ENCODE results near the gene PLLP.

The PLLP gene

DNA sequence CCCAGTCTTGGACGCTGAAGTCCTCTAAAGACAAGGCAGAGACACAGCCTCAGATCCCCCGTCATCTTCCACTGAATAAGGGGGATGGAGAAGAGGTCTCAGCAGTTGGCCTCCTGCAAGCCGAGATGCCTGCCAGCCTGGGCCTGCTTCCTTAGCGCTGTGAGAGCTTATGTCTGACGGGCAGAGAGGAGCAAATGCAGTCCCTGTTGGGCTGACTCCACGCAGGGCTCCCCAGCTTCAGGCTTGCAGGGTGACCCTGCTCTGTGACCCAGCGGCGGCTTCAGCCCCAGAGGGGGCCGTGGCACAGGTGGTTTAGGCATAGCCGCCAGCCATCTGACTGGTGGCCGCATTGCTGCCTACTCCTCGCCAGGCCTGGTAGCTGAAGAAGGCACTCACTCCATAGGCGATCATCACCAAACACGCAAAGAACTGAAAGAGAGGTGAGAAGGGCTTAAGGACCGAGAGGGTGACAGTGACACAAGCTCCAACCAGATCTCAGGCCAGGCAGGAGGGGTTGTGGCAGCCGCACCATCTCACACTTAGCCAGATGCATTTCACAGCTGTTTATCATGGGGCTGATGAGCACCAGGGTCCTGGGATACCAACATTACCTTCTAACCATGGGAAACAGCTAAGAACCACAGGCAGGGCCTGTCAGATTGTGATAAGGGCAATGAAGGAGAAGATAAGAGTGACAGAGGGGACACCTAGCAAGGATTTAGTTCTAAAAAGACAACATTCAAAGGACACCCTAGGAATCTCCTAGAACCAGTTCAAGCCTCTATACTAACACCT, 27.7 kb downstream of the PLLP start:
- DNase-seq (ENCODE audit: low read depth): no peak

DNA sequence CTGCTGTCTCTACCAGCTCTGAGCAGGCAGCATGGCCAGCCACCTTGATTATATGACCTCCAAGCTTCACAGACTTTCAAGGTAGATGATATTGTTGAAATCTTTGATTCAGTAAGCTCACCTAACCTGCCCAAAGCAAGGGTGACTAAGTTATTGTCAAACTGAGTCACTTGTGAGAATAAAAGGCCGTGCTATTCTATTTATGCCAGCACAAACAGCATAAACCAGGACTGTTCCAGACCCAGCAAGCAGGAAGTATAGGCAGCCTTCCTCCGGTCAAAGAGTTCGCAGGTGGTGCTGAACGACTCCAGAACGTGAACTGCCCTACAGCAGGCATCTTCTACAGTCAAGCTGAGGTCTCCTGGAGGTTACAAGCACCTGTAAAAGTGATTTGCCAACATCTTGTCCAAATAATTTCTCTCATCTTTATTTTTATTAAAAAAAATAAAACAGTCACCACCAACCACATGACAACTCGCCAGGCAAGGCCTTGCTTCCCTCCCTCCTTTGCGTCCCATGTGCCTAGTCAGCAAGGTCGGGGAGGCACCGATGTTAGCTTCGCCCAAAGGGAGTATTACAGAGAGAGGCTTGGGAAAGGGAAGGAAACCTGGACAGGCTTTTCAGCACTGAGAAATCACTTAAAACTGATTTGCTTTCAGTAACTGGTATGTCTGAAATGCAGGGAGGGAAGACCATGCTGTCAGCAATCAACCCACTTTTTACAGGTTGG, 28.6 kb downstream of the PLLP start:
- DNase-seq (ENCODE audit: low read depth): no peak

DNA sequence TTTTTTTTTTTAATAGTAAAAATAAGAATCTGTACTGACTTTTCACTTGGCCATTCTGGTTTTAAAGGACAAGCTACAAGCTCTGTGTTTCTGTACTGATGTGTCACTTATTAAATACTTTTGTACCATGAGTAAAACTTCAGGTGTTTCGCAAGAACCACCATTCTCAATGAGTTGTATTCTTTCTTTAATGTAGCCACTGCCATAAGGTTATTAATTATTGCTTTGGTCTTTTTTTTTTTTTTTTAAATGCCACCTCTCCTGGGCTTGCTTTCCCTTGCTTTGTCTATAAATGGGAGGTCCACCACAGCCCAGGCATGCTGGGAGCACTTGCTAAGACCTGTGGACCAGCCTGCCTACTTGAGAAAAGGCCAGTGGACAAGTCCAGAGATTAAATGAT, 31.0 kb downstream of the PLLP start:
- DNase-seq (ENCODE audit: low read depth): no peak

DNA sequence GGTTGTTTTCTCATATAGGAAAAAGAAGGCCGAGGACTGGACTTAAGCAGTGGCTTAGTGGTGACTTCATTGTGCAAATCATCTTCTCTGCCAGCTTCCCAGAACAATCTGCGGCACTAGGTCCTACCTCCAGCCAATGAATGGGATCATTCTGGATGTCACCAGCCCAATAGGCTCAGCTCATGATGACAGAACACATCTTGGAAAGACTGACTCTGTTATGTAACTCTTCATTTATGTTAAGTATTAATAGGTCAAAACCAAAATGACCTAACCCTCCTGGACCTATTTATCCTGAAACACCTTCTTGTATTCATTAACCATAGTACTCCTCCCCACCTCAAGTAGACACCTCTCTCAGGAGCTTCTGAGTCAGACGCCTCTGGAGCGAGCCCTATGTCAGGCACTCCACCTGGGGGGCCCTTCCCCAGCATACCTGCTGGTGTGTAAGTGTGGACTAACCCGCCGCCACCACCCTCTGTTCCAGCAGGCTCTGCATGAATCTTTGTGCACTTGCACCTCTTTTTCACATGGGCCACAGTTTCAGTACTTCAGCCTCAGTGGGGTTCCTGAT, 32.2 kb downstream of the PLLP start:
- no peak for DNase-seq (ENCODE audit: low read depth)

DNA sequence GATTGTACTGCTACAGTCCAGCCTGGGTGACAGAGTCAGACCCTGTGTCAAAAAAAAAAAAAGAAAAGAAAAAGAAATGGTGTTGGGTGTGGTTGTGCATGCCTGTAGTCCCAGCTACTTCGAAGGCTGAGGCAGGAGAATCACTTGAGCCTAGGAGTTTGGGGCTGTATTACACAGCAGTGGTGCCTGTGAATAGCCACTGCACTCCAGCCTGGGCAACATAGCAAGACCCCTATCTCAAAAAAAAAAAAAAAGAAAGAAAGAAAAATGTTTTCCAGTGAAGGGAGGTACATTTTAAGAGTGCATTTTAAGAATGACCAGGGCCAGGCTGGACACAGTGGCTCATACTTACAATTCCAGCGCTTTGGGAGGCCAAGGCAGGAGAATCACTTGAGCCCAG, 33.1 kb downstream of the PLLP start:
- DNase-seq (ENCODE audit: low read depth): no peak

DNA sequence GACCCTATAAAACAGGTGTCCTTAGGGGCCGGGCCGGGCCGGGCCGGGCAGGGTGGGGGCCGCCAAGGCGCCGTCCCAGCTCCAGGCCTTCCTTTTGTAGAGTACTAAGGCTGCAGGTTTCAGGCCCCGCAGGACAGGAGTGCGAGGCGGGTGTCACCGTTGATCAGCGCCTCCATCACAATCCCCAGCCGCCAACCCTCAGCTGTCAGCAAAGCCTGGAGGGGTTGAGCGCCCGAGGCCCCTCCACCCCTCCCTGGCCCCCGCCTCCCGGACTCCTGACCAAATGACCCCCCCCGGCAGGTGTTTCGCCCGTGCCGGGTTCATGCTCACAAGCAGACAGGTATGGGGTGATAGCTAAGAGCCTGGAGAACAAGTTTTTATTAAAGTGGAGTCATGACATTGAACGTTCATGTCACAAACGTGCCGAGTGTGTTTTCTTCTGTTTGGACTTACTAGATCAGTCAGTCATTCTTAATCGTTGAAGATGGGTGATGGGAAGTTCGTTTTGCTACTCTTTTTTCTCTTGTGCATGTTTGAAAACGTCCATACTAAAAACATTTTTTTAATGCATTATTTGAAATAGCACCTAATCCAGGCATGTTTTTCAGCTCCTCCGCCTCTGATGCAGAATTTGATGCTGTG, 38.9 kb downstream of the PLLP start:
- no peak for DNase-seq (ENCODE audit: low read depth)

DNA sequence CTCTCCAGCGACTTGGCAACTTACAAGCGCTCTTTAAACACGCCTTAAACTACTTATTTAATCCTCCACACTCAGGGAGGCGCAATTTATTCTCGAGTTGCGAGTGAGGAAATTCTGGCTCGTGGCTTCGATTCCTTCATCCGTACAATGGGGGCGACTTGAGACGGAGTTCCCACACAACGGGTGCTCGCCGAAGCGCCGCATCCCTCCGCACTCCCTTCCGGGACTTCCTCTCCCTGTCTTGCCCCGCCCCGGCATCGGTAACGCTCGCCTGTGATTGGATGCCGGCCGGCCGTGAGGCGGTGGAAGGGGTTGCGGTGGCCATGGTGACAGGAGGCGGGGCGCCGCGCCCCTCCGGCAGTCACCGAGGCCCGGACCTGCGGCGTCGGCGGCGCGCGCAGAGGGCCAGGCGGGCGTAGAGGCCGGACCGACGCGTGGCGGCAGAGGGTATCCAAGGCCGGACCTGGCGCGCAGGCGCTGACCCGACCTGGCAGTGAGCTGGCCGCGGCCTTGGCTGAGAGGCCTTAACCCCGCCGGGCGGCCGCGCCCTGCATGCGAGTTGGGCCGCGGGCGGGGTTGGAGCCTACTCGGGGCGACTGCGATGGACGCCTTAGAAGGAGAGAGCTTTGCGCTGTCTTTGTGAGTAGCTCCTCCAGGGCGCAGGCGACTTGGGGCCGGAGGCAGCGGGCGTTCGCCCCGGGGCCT, 39.6 kb downstream of the PLLP start, which contains the start of gene ARL2BP:
Gene ARL2BP (plus strand): TSS at position 493 of the 705 bp plus-strand sequence. CDS start 109 bp downstream, at position 602.
- peak; percentile 97 for DNase-seq (ENCODE audit: low read depth)

DNA sequence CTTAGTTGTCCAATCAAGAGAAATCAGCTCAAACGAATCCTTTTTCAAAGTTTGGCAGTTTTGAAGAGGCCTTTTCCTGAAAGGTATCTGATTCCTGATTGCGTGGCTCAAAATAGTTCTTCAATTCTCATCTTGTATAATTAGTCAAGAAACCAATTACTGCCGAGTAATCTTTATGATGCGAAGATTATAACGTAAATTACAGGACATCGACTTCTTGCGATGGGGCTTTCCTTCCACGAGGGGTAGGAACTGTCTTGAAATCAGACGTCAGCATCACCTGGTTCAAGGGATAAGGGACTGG, 40.1 kb downstream of the PLLP start:
- DNase-seq (ENCODE audit: low read depth): no peak

DNA sequence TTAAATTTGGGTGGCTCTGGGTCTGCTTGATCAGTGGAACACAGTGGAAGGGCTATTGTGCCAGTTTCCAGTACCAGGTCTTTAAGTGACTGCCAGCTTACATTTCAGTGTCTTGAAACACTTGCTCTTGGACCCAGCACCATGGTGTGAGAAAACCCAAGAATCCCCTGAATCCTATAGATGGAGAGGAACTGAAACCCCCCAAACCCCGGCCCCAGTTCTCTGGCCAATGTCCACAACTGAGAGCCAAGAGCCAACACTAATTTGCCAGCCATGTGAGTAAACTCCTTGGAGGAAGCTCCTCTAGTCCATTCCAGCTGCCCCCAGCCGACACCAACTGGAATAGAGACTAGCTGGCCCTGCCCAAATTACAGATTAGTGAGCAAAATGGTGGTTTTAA, 41.8 kb downstream of the PLLP start:
- no peak for DNase-seq (ENCODE audit: low read depth)

DNA sequence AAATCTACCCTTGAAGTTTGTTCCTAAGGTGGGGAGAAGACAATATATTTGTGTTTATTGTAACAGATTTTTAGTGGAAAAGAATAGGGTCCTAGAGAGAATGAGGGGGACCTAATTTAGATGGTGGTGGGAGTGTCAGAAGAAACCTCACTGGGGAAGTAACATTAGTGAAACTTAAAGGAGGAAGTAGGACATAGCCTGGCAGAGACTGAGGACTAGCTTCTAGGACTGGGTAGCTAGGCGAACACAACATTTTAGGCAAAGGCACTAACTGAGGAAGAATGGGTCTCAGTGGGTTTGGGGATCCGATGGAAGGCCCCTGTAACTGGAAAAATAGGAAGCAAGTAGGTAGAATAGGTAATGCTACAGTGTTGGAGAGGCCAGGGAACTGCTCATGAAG, 43.6 kb downstream of the PLLP start:
- no peak for DNase-seq (ENCODE audit: low read depth)

DNA sequence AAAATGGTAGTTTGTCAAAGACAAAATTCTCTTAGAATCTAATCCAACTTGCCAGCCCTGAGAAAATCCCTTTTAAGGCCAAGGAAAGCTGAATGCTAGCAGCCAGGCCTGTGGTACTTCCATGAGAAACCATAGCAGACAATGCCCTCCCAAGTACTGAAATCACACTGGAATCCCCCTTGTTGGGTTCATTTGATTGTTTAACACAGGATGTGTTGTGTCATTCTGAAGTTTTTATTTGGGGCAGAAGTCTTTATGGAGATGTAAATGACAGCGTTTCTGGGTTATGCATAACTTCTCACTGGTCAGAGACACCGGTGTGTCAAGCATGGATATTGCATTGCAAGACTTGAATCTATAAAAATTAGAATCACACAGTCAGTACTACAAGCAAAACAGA, 45.4 kb downstream of the PLLP start:
- DNase-seq (ENCODE audit: low read depth): no peak

DNA sequence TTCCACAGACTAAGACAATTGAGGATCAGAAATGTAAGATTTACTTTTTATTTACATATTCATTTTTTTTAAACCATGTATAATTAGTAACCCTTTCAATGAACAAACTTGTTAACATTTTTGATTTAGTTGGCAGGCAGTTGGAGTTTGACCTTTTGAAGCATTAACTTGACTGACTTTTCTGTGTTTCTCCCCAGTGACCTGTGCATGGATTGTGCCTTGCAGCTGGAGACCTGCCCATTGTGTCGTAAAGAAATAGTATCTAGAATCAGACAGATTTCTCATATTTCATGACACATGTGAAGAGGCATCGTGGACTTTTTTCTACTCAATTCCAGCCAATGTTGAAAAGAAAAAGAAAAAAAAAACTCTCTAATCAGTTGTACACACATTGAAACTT, 45.8 kb downstream of the PLLP start:
- DNase-seq (ENCODE audit: low read depth): no peak

DNA sequence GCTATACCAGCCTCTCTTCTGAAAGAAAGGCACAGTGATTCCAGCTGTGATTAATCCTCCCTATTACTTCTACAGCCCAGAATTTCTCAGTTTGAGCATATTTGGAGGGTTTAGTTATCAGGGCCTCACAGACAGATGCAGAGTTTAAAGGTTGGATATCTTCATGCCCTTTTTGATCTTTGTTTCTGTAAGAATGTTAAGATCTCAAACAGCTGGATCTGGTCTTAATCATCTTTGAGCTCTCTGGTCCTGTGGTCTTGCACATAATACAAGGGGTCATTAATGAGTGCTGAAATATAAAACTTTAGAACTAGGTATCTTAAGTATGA, 48.5 kb downstream of the PLLP start:
- no peak for DNase-seq (ENCODE audit: low read depth)

DNA sequence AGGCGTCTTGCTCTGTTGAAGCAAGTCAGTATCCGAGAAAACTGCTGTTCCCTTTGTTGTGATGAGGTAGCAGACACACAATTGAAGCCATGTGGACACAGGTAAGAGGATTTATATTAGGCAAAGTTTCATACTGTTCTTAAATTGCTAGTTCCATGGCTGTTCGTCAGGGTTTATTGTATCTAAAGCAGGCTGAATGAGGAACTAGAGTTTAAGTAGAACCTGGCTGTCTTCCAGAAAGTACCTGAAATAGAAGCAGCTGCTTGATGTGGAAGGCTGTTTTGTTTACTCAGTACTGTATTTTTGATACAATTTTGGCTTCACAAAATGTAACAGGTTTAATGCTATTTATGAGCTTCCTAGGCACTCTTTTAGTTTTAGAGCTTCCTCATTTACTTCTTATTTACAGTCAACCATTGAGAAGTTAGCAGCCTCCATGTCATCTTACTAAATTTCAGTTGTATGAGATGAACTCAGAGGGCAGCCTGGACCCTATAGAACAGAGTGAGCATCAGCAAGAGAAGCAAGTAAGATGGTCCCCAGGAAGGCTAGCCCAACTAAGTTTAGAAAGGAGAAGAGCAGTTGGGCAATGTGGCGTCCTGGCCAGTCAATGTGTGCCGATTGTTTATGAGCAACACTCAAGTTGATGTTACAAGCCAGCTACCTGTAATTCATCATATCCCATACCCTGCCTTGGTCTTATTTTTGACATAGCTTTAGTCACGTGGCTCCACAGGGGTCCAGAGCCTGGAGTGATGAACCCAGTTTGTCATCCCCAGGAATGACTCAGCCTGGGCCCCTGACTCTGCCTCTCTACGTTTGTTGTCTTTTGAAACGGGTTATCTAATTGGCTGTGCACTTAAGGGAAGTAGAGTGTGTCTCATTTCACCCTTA, 49.1 kb downstream of the PLLP start:
- DNase-seq (ENCODE audit: low read depth): no peak

DNA sequence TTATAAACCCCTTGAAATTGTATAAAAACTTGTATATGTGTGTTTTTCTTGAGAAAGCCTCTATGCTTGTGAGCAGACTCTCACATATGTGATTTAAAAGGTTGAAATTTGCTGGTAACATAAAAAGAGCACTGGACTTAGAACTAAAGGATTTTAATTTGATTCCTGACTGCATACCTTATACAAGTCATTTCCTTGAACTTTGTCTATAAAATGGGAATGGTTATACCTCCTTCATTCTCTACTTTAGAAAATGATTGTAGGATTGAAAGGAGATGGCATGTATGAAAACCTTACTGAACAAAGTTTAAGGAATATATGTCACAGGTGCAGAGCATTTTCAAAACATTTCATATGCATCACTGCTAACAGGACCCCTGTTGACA, 49.8 kb downstream of the PLLP start:
- DNase-seq (ENCODE audit: low read depth): no peak

DNA sequence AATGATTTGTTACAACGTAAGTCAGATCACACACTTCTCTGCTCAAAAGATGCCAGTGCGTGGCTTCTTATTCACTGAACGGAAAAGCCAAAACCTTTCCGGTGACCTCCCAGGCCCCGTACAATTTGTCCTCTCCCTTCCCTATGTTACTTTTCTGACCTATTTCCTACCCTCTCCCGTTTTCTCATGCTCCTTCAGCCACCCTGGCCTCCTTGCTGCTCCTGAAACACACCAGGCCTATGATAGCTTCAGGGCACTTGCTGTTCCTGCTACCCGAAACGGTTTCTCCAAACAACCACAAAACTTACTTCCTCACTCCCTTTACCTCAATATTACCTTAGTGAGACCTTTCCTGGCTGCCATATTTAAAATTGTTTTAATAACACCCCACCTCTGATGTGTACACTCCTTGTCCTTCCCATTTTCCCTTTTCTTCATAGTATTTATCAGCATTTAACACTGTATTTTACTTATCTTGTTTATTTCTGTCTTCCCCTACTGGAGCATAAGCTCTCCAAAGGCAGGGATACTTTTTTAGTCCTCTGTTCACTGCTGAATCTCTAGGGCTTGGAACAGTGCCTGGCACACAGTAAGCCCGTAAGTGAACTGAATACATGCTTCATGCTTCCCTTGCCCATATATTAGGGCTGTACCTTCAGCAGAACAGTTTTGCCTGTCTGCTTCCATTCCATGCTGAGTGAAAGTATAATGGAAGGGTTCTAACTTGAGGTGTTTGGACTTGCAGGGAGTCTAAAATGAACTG, 50.3 kb downstream of the PLLP start:
- DNase-seq (ENCODE audit: low read depth): no peak

DNA sequence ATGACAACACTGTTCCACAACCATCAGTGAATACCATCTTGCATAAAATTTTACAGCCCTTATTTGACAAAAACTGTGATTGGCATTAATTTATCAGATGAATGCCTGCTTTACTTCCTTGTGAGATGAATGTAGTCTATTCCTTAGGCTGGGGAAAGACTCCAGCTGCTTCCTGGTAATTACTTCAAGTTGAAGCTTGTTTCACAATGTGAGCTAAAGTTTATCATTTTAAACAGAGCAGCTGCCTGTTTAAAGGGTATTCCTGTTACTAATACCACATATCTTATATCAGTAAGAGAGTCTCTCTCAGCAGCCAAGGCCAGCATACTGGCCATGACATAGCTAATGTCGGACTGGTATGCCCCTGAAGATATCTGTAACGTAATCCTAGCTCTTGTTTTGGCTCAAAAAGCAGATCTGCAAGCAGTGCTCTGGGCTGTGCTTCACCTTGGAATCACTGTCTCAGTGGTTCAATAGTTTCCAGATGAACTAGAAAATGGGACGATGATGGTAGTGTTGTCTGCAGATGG, 52.6 kb downstream of the PLLP start:
- DNase-seq (ENCODE audit: low read depth): no peak

DNA sequence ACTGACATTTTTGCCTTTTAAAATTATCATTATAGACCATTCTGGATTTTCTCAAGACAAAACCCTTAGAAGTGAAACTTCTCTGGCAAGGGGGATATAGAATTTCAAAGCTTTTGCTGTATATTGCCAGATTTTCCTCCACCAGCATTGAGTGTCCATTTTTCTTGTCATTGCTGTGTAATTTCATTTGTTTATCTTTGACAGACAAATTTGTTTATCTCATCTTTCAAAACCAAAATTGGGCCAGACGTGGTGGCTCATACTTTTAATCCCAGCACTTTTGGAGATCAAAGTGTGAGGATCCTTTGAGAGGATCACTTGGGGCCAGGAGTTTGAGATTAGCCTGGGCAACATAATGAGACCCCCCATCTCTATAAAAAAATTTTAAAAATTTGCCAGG, 55.4 kb downstream of the PLLP start:
- DNase-seq (ENCODE audit: low read depth): no peak

DNA sequence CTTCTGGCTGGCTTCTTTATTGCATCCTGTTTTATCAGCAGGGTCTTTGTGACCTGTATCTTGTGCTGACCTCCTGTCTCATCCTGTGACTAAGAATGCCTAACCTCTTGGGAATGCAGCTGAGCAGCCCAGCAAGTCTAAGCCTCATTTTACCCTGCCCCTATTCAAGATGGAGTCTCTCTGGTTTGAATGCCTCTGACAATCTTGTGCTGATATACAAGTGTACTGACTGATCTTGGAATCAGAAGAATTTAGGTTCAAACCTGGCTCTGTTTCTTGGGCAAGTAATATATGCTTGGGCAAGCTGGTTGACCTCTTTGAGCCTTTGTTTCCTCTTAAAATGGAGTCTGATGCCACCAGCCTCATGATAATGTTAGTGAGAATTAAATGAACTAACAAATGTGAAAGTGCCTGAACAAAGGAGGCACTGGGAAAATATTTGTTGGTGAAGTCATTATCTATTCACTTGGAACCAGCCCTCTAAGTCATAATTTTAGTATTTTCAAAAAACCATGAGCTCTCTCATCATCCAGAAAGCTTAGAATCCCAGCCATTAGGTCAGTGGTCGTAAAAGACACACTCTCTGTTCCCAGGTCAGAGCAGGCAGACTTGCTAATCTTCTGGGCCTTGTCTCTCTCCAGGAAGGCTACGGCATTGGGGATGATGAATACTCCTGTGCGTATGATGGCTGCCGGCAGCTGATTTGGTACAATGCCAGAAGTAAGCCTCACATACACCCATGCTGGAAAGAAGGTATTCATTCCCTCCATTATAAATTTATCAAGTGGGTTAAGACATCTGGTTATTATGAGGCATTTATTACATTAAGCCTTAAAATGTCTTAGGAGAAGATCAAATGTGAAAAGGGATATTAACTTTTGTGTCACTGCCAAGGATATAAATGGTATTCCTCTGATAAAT, 57.5 kb downstream of the PLLP start:
- no peak for DNase-seq (ENCODE audit: low read depth)

Data from T follicular helper cell (primary cell).